Head of caudate nucleus (tissue), 42 donors: Measurements from ENCODE around the gene VAV1.
A peak's percentile ranks its signal among the peaks of the same experiment; 100 is the strongest.
"Not testable (repeated sequence)": the region's sequence is repeated elsewhere in the genome, so short reads cannot be mapped to it uniquely, and the experiment has no call there.

Experiments
- DNase-seq, 42 donors: peaks; one replicate each; pipeline versions ENCODE4 v3.0.0 to v3.0.0-alpha.2; 2020 to 2021; ENCODE audit warnings: mixed read lengths in 7 of 42
- intact Hi-C: fragments of 100-400 bp; cut with DNase I; formaldehyde crosslinking; loops from one replicate; pipeline ENCODE4 v1.15.0; 2022

VAV1 gene

DNA sequence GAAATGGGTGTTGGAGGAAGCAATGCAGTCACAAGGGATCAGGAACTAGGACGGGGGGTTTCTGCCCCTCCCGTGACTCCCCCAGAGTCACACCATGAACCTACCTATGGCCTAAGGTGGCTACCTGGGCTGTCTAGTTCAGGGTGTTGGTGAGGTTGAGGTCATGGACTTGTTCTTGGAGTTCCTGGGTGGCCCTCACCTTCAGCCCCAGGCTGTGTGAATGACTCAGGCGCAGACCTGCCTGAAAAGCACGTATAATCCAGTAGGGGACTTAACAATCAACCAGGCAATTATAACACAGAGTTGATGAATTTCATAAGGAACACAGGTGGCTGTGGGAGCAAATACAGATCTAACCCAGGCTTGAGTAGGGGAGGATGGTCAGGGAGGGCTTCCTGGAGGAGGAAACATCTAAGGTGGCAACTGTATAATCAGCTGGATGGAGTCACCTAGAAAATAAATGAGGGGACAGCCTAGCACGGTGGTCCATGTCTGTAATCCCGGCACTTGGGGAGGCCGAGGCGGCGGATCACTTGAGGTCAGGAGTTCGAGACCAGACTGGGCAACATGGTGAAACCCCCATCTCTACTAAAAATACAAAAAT, 89.3 kb downstream of the VAV1 start:
- no peak for DNase-seq
- intact Hi-C loops, result loop anchor here (2.0 to 5.0 kb wide), 2 partner anchors 124 to 345 kb away; partner anchors contain the start of genes GPR108 and TRIP10

DNA sequence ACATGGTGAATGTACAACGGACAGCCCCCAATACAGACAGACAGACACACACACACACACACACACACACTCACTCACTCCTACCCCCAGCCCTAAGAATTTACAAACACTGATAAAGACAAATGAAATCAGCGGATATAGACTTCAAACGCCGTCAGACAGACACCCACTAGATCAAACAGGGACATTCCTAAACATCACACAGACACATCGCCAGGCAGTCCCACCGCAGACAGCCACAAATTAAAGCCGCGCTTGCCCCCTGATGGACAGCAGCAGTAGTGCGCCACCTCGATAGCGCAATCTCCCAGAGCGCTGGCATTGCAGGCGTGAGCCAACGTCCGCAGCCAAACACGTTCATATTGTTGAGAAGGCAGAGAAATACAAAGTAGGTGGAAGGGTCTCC, 90.2 kb downstream of the VAV1 start:
- intact Hi-C loops, result loop anchor here (5.0 kb wide), 1 partner anchor 125 kb away; the partner anchor contains the start of genes GPR108 and TRIP10
- peak; percentile 59 to 88 (median 76) for DNase-seq

DNA sequence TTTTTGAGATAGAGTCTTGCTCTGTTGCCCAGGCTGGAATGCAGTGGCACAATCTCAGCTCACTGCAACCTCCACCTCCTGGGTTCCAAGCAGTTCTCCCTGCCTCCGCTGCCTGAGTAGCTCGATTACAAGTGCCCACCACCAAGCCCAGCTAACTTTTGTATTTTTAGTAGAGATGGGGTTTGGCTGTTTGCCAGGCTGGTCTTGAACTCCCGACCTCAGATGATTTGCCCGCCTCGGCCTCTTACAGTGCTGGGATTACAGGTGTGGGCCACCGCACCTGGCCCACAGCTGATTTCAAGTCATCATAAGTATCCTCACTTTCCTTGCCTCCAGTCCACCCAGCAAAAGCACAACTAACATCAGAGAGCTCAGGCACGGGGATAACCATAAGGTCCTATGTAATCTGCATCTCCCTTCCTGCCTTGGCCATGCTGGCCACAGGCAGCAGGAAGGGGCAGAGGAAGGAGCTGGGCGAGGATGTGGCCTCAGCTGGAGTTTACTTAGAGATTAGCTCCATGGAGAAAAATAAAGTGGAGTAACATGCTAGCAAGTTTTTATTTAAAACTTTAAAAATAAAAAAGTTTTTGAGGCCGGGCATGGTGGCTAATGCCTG, 91.9 kb downstream of the VAV1 start:
- intact Hi-C loops, result loop anchor here (5.0 kb wide), 1 partner anchor 127 kb away; the partner anchor contains the start of genes GPR108 and TRIP10
- no peak for DNase-seq

DNA sequence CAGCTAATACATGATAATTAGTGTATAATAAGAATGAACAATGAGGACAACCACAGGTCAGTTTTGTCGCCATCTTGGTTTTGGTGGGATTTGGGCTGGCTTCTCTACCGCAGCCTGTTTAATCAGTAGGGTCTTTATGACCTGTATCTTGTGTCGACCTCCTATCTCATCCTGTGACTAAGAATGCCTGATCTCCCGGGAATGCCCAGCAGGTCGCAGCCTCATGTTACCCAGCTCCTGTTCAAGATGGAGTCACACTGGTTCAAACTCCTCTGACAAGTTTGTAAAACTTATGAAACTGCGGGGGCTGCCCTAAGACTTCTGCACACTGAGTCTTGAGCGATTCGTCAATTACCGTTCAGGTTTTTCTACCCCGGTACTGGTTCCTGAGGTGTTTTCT, 93.3 kb downstream of the VAV1 start:
- no peak for DNase-seq
- intact Hi-C loops, result no loop called here

DNA sequence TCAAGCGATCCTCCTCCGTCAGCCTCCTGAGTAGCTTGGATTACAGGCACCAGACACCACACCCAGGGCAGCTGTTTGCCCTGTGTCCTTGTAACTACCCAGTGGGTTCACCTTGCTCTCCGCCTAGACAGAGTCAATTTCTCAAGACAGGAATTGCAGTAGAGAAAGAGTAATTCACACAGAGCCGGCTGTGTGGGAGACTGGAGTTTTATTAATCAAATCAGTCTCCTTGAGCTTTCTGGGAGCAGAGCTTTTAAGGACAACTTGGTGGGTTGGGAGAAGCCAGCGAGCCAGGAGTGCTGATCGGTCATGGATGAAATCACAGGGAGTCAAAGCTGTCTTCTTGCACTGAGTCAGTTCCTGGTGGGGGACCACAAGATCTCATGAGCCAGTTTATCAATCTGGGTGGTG, 94.2 kb downstream of the VAV1 start:
- intact Hi-C loops, result no loop called here

DNA sequence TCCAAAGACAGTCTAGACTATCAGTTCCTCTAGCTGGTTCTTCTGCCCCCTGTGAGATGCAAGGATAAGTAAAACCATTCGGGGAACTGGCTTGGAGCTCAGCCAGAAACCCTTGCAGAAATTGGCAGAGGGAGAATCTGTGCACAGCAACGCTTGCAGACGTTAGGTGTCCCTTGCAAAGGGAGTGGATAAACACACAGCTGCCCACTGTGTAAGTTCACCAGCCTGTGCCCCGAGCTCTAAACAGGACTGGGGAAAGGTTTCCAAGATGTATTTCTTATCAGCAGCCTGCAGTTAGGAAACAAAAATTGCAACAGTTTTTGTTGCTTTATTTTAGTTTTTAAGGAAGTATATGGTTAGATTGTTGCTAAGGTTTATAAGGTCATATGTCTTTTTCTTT, 95.8 kb downstream of the VAV1 start:
- DNase-seq, result peak in 30 of 42 donors; percentile 14 to 65 (median 37)
- intact Hi-C loops, result no loop called here

More for the DNA sequence above, 94.2 kb downstream of the VAV1 start:
- no peak for DNase-seq

DNA sequence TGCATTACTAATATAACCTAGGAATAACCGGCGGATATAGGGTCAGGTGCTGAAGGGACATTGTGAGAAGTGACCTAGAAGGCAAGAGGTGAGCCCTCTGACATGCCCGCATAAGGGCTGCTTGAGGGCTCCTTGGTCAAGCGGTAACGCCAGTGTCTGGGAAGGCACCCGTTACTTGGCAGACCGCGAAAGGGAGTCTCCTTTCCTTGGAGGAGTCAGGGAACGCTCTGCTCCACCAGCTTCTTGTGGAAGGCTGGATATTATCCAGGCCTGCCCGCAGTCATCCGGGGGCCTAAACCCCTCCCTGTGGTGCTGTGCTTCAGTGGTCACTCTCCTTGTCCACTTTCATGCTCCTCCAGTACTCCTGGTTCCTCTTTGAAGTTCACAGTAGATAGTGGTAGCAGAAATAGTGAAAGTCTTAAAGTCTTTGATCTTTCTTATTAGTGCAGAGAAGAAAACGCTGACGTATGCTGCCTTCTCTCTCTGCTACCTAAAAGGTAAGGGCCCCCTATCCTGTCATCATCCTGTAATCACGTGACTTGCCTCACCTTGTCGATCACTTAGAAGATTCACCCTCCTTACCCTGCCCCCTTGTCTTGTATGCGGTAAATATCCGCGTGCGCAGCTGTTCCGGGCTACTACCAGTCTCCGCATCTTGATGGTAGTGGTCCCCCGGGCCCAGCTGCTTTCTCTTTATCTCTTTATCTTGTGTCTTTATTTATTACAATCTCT, 96.8 kb downstream of the VAV1 start:
- intact Hi-C loops, result not testable (repeated sequence)

DNA sequence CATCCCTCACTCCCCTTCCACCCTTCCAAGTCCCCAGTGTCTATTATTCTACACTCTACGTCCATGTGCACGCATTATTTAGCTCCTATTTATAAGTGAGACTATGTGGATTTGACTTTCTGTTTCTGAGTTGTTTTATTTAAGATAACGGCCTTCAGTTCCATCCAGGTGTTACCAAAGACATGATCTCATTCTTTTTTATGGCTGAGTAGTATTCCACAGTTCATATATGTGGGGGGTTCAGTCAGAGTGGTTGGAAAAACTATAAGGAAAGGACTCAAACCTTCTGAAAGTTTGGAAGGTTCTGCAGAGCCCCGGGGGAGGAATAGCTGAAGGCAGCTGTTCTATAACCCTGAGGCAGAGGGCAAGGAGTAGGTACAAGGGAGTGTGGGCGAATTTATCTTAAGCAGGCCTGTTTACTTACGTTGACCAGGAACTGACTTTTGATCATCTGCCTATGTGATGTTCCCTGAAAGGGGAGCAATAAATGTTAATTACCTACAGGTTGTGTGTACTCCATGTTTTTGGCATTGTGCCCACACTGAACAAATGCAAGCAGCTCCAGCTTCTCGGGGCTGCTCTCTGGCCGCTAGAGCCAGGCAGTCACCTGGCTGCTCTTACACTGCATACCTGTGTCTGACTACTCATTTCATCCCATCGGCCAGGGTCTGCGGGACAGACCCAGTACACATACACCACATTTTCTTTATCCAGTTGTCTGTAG, 101.4 kb downstream of the VAV1 start:
- no peak for DNase-seq
- intact Hi-C loops, result no loop called here

More for the DNA sequence above, 96.8 kb downstream of the VAV1 start:
- DNase-seq, result not testable (repeated sequence)

DNA sequence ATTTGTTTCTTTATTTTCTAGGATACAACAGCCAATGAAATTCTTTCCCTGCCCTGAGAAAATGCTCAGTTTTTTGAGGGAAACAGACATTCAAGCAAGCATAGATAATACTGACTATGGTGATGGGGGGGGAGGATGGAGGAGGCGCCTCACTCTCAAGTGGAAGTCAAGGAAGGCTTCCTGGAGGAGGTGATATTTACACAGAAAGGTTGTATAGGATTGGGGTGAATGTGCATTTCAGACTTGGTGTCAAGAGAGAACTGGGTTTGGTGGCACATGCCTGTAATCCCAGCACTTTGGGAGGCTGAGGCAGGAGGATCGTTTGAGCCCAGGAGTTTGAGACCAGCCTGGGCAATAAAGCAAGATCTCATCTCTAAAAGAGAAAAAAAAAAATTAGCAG, 102.7 kb downstream of the VAV1 start:
- intact Hi-C loops, result no loop called here
- DNase-seq, result no peak

DNA sequence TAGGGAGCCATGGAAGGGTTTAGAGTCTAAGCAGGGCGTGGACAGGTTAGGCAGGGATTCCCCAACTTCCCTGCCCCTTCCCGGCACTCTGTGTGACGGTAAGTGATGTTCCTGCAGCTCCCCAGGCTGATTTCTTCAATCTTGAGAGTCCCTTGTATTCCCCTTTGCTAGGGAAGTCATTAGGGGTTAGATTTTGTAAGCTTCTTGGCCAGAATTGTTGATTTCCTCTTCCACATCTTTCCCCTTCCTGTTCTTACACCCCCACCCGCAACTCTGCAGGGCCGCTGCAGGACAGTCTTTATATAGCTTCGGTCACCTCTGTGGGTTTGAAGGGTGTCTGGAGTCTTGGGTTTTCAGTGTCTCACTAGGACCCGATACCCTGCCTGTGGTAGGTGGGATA, 104.2 kb downstream of the VAV1 start:
- no peak for DNase-seq
- intact Hi-C loops, result no loop called here

DNA sequence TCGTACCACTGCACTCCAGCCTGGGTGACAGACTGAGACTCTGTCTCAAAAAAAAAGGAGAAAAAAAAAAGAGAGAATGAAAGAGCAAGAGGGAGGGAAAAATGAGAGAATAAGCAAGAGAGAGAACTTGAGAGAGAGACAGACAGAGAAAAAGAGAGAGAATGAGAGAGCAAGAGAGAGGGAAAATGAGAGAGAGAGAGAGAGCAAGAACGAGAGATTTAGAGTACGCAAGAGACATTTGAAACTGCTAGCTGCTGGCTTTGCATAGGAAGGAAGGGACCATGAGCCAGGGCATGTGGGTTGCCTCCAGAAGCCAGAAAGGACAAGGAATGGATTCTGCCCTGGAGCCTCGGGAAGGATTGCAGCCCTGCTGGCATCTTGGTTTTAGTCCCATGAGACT, 105.3 kb downstream of the VAV1 start:
- no peak for DNase-seq
- intact Hi-C loops, result no loop called here

DNA sequence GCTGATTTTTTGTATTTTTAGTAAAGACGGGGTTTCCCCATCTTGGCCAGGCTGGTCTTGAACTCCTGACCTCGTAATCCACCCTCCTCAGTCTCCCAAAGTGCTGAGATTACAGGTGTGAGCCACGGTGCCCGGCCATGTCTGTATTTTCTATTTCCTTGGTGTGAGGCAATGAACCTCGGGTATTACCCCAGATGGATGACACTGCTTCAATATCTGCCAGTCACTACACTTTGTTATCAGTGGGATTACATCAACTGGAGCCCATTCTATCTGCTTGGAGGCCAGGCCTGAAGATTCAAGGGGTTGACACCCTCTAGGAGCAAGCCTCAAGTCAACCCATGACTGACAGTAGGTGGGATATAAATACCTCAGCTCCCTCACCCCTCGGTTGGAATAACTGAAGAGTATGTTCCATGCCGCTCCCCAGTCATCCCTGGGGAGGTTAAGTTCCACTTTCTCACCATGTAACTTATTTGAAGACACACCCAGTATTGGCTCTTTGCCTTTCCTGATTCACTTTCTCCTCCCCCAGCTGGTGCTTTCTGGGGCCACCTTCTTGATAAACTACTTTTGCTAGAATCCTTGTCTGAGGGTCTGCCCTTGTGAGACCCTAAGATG, 113.9 kb downstream of the VAV1 start:
- intact Hi-C loops, result no loop called here
- DNase-seq, result no peak

DNA sequence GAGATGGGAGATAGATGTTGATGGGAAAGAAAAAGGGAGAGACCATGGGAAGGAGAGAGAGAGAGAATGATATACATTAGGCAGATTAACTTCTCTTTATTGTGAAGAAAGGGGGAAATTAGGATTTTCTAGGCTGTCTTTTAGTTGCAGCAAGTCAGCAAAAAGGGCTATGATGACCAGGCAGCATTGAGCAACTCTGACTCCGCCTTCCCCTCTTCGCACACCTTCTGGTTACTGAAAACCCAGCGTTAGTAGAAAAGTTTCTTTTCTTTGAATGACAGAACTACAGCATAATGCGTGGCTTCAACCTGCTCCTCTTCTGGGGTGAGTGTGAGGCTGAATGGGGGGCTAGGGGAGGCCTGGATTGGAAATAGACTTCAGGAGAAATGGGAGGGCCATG, 114.8 kb downstream of the VAV1 start, which contains the start of gene ADGRE1:
Gene ADGRE1, plus strand, starts transcription at position 264 of the 400 bp plus-strand sequence. Its CDS starts 30 bp downstream, at position 294.
- peak in 5 of 42 donors; percentile 9 to 44 (median 25) for DNase-seq
- intact Hi-C loops, result no loop called here

DNA sequence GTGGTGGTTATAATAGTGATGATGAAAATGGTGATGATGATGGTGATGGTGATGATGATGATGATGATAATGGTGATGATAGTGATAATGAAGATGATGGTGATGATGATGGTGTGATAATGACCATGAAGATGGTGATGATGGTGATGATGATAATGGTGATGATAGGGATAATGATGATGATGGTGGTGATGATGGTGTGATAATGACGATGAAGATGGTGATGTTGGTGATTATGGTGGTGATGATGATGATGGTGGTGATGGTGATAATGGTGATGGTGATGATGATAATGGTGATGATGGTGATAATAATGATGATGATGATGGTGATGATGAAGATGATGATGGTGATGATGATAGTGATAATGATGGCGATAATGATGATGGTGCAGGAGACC, 116.5 kb downstream of the VAV1 start:
- DNase-seq, result no peak

DNA sequence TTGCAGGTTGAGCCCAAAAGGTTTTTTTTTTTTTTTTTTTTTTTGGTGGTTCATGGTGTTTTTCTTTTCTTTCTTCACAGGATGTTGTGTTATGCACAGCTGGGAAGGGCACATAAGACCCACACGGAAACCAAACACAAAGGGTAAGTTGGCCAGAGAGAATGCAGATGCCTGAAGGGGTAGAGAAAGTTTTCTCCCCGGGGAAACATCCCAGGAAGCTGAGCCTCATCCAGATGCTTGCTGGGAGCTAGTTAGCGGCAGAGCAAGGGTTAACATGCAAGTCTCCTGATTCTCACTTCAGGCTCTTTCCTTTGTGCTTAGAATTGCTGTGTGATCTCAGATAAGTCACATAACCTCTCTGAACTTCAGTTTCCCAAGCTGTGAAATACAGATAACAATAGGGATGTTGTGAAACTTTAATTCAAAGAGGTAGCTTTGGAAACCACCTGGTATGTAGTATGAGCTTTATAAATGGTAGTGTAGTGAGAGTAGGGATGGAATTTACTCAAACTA, 117.9 kb downstream of the VAV1 start:
- DNase-seq, result no peak
- intact Hi-C loops, result no loop called here

More for the DNA sequence above, 116.5 kb downstream of the VAV1 start:
- intact Hi-C loops, result no loop called here

DNA sequence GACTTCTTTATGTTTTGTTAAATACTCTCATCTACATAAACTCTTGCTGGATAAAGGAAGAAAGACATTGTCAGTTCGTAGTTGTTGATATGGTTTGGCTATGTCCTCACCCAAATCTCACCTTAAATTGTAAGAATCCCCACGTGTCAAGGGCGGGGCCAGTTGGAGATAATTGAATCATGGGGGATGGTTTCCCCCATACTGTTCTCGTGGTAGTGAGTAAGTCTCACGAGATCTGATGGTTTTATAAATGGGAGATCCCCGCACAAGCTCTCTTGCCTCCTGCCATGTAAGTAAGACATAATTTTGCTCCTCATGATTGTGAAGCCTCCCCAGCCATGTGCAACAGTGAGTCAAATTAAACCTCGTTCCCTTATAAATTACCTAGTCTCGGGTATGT, 118.4 kb downstream of the VAV1 start:
- DNase-seq, result no peak
- intact Hi-C loops, result no loop called here

DNA sequence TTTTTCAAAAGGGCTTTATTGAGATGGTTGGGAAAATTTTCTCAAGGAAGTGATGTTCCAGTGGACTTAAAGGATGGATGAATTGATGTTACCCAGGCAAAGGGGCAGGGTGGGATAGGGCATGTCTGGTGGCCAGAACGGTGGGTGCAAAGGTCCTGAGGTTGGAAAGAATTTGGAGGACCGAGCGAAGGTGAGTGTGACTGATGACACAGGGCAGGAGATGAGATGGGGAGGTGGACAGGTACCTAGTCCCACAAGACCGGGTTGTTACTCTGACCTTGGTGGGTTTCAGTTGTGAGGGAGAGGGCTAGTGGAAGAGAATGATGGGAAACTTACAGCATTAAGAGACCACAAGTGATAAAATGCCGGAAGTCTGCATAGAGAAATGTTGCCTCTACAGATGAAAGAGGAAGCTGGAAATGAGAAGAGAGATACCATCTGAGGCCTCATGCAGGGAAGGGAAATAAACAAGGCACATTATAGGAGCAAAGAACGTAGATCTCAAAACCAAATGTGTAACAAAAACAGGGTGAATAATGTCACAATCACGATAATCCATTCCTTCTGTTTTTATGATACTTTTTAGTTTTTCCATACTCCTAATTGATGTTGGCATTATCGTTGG, 119.4 kb downstream of the VAV1 start:
- DNase-seq, result no peak
- intact Hi-C loops, result no loop called here

DNA sequence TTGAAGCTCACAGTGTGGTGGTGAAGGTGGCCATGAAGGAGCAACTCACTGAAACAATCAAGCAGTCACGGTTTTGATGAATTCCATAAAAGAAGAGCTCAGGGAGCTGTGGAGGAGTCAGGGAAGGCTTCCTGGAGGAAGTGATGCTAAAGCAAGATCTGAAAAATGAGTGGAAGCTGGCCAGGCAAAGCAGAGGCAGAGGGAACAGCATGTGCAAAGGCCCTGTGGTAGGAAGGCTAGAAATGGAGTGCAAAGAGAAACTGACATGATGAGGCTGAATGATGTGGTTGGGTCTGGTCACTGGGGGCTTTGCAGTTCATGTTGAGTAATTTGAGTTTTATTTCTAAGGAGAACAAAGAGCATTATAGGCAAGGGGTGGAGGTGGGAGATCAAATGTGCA, 121.8 kb downstream of the VAV1 start:
- DNase-seq, result no peak
- intact Hi-C loops, result no loop called here
